Measurements from ENCODE around the gene GPHN.

- TF ChIP-seq CTCF (IDR thresholded peaks at IDR 0.05) (no peak), POLR2A (IDR thresholded peaks at IDR 0.05) (no peak)
These were observed 551.6 kb downstream of the GPHN start for GRCh38 chr14:67059596-67059995.
